ENCODE data around the gene HOXB5. TPM values are rescaled to one million over a fixed set of nuclear protein-coding genes. Genes with fewer than 3 reads are reported as not detected.

The HOXB5 gene
- total RNA-seq, 1 experiment from 2014 or later = not detected

GRCh38 chr17:48628649-48629410 lies 35.3 kb upstream of the HOXB5 start:
- DNase-seq = peak; percentile 20
- Histone ChIP-seq H3K9ac (ENCODE audit: extremely low read depth, insufficient read length, low read length) (no peak overlapping the region), H2BK5ac (ENCODE audit: insufficient read length, low read length) (no peak overlapping the region), H3K23ac (ENCODE audit: insufficient read length, low read depth, low read length) (no peak overlapping the region), H3K4ac (ENCODE audit: low read depth, low read length) (no peak overlapping the region), H3K4me1 (ENCODE audit: insufficient read depth, low read length) (no peaks in the 10 kb centered on the region; the same call in none of the 2 replicates), H4K5ac (ENCODE audit: insufficient read length, low read depth, low read length) (no peak overlapping the region), H2BK12ac (ENCODE audit: insufficient read length, low read depth, low read length) (no peak overlapping the region), H2BK15ac (ENCODE audit: low read depth, low read length) (no peak overlapping the region), H2BK20ac (ENCODE audit: low read depth, low read length, poor library complexity, severe bottlenecking) (no peak overlapping the region), H3K27me3 (ENCODE audit: insufficient read depth, low read length) (peaks cover 99% of the 10 kb centered on the region), H4K91ac (ENCODE audit: insufficient read length, low read depth, low read length) (no peak overlapping the region), H4K8ac (replicated peaks; ENCODE audit: insufficient read length, low read depth, low read length) (no peak overlapping the region), H3K56ac (ENCODE audit: insufficient read length, low read depth, low read length) (no peak overlapping the region), H3T11ph (ENCODE audit: low read length) (no peak overlapping the region), H3K4me2 (ENCODE audit: insufficient read depth, insufficient read length, low read length) (no peak overlapping the region), H2BK120ac (ENCODE audit: low read depth, low read length, poor library complexity, severe bottlenecking) (no peak overlapping the region), H2AK5ac (ENCODE audit: insufficient read length, low read length) (no peak overlapping the region), H3K79me2 (ENCODE audit: insufficient read depth, low read length) (no peaks in the 10 kb centered on the region), H3K14ac (ENCODE audit: insufficient read depth, low read length) (no peak overlapping the region), H4K20me1 (ENCODE audit: control insufficient read depth, insufficient read depth, insufficient read length) (no peaks in the 10 kb centered on the region), H2AFZ (ENCODE audit: low read length) (no peak overlapping the region), H3K79me1 (ENCODE audit: insufficient read depth, low read depth, low read length, poor library complexity, severe bottlenecking) (no peaks in the 10 kb centered on the region), H3K18ac (ENCODE audit: insufficient read length, low read depth, low read length) (no peak overlapping the region), H3K23me2 (ENCODE audit: insufficient read length, low read depth, low read length, poor library complexity, severe bottlenecking) (peaks cover 5% of the 10 kb centered on the region), H3K27ac (ENCODE audit: insufficient read length, low read depth, low read length) (no peak overlapping the region), H3K9me3 (ENCODE audit: control insufficient read depth, low read depth, low read length) (no peaks in the 10 kb centered on the region)
- no peak for TF ChIP-seq CTCF (conservative IDR thresholded peaks at IDR 0.05)
- Mint-ChIP-seq H3K27me3 (ENCODE audit: low read depth) (peaks cover 100% of the 10 kb centered on the region), H3K36me3 (ENCODE audit: insufficient read depth in 1 of 3, low read depth in 3 of 3) (peaks cover 0 to 1% (median 0%) of the 10 kb centered on the region in 3 experiments; a peak in 2 of 7 replicates), H3K4me3 (no peak overlapping the region), H3K4me1 (peaks cover 7 to 13% of the 10 kb centered on the region in 2 experiments), H3K9me3 (peaks cover 4 to 14% of the 10 kb centered on the region in 2 experiments), H3K27ac (no peak overlapping the region)
- no CpG with 5 or more reads among the region's 5 CpGs for WGBS (ENCODE audit: extremely low coverage, insufficient read length, low lambda C conversion rate)
